GM18909 (cell line): ENCODE data around the gene RUNDC3A.
A peak's percentile ranks its signal among the peaks of the same experiment; 100 is the strongest.
"Not testable (repeated sequence)": the region's sequence is repeated elsewhere in the genome, so short reads cannot be mapped to it uniquely, and the experiment has no call there.

Experiments used
- ATAC-seq: cut with Tn5 transposase; IDR thresholded peaks from one replicate; pipeline ENCODE4 v1.9.1; 2021; ENCODE audit warnings: mild to moderate bottlenecking; ENCODE audit not compliant: unreplicated experiment, poor library complexity

The RUNDC3A gene

GRCh38 chr17:44355642-44356099 is 47.3 kb downstream of the RUNDC3A start:
- no peak for ATAC-seq

GRCh38 chr17:44356241-44356640 is 47.8 kb downstream of the RUNDC3A start:
- ATAC-seq: no peak

GRCh38 chr17:44358066-44358465 is 49.7 kb downstream of the RUNDC3A start:
- no peak for ATAC-seq

- no peak for ATAC-seq
Observed at GRCh38 chr17:44359006-44359405, 50.6 kb downstream of the RUNDC3A start.

GRCh38 chr17:44359458-44360143 is 51.2 kb downstream of the RUNDC3A start:
- no peak for ATAC-seq

GRCh38 chr17:44360144-44360533 is 51.7 kb downstream of the RUNDC3A start:
- no peak for ATAC-seq

- no peak for ATAC-seq
Observed at GRCh38 chr17:44360826-44361225, 52.4 kb downstream of the RUNDC3A start.

GRCh38 chr17:44361292-44362260 is 53.2 kb downstream of the RUNDC3A start:
- no peak for ATAC-seq

- no peak for ATAC-seq
Observed at GRCh38 chr17:44362459-44362948, 54.1 kb downstream of the RUNDC3A start.

- ATAC-seq: no peak
Observed at GRCh38 chr17:44362949-44363612, 54.7 kb downstream of the RUNDC3A start.

- peak; percentile 54 for ATAC-seq
Observed at GRCh38 chr17:44363613-44364159, 55.3 kb downstream of the RUNDC3A start, which contains the start of gene FAM171A2. Gene FAM171A2 (minus strand): TSS chr17:44363853. CDS start chr17:44363714, 139 bp downstream.

GRCh38 chr17:44365051-44365450 is 56.6 kb downstream of the RUNDC3A start:
- not testable (repeated sequence) for ATAC-seq

GRCh38 chr17:44367231-44367979 is 59.0 kb downstream of the RUNDC3A start:
- no peak for ATAC-seq
